Activated B cell treated with CpG ODN at 0.5 μM for 24 hours (primary cell): ENCODE results near the gene RAB9A. TPM values are rescaled to one million over a fixed set of nuclear protein-coding genes. Genes with fewer than 3 reads are reported as not detected.

Experiments used
- ATAC-seq: fragments of 200-7000 bp; cut with Tn5 transposase; one replicate; pipeline ENCODE4 v1.10.0; 2021; ENCODE audit warnings: low read depth, mild to moderate bottlenecking, moderate library complexity
- CTCF ChIA-PET: fragments of 350-600 bp; sonication (Branson Sonifier 250); formaldehyde crosslinking; loops from one replicate; lab custom pipeline; 2021; ENCODE audit warnings: antibody characterized with exemption; lab: Charles Lee
- POLR2A ChIA-PET: fragments of 350-600 bp; sonication (Branson Sonifier 250); formaldehyde crosslinking; loops from one replicate; lab custom pipeline; 2021; ENCODE audit warnings: antibody characterized with exemption; lab: Charles Lee
- DNase-seq: peaks from one replicate; pipeline ENCODE4 v3.0.0; 2022
- H3K27ac Mint-ChIP-seq: one replicate; pipeline ENCODE4 v1.8.0; 2020; ENCODE audit warnings: mixed read lengths
- H3K27me3 Mint-ChIP-seq: one replicate; pipeline ENCODE4 v1.8.0; 2021; ENCODE audit warnings: mixed read lengths
- H3K36me3 Mint-ChIP-seq: one replicate; pipeline ENCODE4 v1.8.0; 2021; ENCODE audit warnings: low read depth, mixed read lengths
- H3K4me1 Mint-ChIP-seq: one replicate; pipeline ENCODE4 v1.8.0; 2021; ENCODE audit warnings: mixed read lengths
- H3K4me3 Mint-ChIP-seq: one replicate; pipeline ENCODE4 v1.8.0; 2020; ENCODE audit warnings: mild to moderate bottlenecking, mixed read lengths
- H3K9me3 Mint-ChIP-seq: one replicate; pipeline ENCODE4 v1.8.0; 2020; ENCODE audit warnings: mixed read lengths
- CTCF ChIP-seq: fragments of 200-600 bp; IDR thresholded peaks from one replicate; pipeline ENCODE4 v1.8.0; 2022; ENCODE audit warnings: antibody characterized with exemption, mild to moderate bottlenecking
- intact Hi-C: fragments of 100-400 bp; cut with micrococcal nuclease; formaldehyde crosslinking; loops from one replicate; pipeline ENCODE4 v1.15.1; 2024
- total RNA-seq: library from RNA; stranded (reverse); gene quantifications from 2 replicates; pipeline ENCODE4 v1.2.3, GENCODE V29; 2022

The RAB9A gene
- total RNA-seq, 1 donor from 2014 or later = 27.7 TPM

DNA sequence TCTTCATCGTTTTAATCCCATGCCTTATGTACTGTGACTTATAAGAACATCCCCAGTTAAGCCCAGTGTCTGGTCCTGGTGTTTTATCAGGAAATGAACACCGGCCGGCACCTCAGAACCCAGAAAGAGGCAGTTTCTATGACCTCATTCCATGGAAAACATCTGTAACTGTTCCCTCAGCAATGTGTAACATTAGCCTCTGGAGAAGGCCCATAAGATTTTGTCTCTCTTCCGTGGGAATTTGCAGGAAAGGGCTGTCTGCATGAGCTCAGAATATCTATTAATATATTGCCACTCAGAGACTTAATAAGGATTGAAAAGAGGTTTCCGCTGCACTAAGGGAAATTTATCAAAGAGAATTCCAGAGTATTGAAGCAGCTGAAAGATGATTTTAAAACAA, 39.1 kb upstream of the RAB9A start:
- no peak overlapping the region for H3K4me3 Mint-ChIP-seq
- H3K9me3 Mint-ChIP-seq = no peaks in the 10 kb centered on the region
- peaks cover 1% of the 10 kb centered on the region for H3K36me3 Mint-ChIP-seq
- intact Hi-C loops = loop anchor here (5.0 to 10.0 kb wide), 5 partner anchors 158 to 858 kb away; partner anchors contain the start of gene PRPS2
- no peaks in the 10 kb centered on the region for H3K27me3 Mint-ChIP-seq
- DNase-seq = no peak
- no peak overlapping the region for H3K27ac Mint-ChIP-seq
- no peak for TF ChIP-seq CTCF
- peaks cover 10% of the 10 kb centered on the region for H3K4me1 Mint-ChIP-seq
- ChIA-PET POLR2A (no interaction called here), CTCF (no interaction called here)
- ATAC-seq = no peak

DNA sequence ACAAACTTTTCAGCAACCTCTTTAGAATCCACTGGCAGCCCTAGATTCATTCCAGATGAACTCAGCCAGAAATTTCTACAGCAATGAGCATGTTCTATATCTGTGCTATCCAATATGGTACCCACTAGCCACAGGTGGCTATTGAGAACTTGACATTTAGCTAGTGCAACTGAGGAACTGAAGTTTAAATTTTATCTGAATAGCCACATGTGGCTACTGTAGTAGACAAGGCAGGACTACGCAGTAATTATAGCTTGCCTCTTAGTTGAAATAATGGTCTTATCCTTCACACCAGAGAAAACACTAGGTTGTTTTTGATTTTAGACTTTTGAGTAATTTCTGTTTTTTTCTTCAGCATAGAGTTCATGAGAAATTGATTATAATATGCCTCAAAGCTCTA, 38.6 kb upstream of the RAB9A start:
- no peak for DNase-seq
- intact Hi-C loops = loop anchor here (5.0 kb wide), 2 partner anchors 558 to 858 kb away; partner anchors contain the start of gene PRPS2
- Mint-ChIP-seq H3K36me3 (peaks cover 4% of the 10 kb centered on the region), H3K27me3 (no peaks in the 10 kb centered on the region), H3K27ac (no peak overlapping the region), H3K9me3 (no peaks in the 10 kb centered on the region), H3K4me1 (peaks cover 14% of the 10 kb centered on the region), H3K4me3 (no peak overlapping the region)
- ChIA-PET CTCF (no interaction called here), POLR2A (no interaction called here)
- no peak for TF ChIP-seq CTCF
- ATAC-seq = no peak

GRCh38 chrX:13651150-13651549, 37.8 kb upstream of the RAB9A start:
- Mint-ChIP-seq H3K9me3 (no peaks in the 10 kb centered on the region), H3K27me3 (no peaks in the 10 kb centered on the region), H3K4me1 (peaks cover 13% of the 10 kb centered on the region), H3K4me3 (no peak overlapping the region), H3K36me3 (peaks cover 8% of the 10 kb centered on the region), H3K27ac (no peak overlapping the region)
- DNase-seq (no peak), ATAC-seq (no peak)
- no peak for TF ChIP-seq CTCF
- intact Hi-C loops = loop anchor here (5.0 kb wide), 2 partner anchors 559 to 859 kb away; partner anchors contain the start of gene PRPS2
- POLR2A ChIA-PET = no interaction called here
- CTCF ChIA-PET = no interaction called here

DNA sequence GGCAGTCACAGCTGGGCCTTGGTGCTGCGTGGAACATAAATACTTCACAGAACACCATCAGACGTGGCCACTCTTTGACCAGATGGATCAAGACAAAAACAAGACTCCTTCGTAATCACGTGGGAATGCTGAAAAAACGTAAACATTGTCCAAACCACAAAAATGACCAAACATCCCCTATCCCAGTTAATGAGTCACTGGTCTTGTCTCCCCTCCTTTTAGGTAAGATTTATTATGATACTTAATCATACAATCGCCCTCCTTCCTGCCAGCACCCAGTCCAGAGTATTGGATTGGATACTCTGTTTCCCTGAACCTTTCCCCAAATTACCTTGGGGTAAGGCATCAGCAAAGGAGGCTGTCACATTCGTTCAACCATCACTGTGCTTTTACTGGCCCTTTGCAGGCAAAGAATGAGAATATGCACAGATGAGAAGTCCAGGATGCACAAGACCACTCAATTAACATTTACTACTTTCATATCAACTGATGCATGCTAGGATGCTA, 36.6 kb upstream of the RAB9A start:
- CTCF ChIA-PET = interaction anchor here (1.4 kb wide), 1 partner anchor 82 kb away, joined by 4 read pairs; the partner anchor contains the start of genes OFD1 and TRAPPC2
- Mint-ChIP-seq H3K36me3 (peaks cover 14% of the 10 kb centered on the region), H3K27me3 (no peaks in the 10 kb centered on the region), H3K4me3 (peak overlapping the region; percentile 91), H3K27ac (peak overlapping the region; percentile 91), H3K4me1 (peaks cover 13% of the 10 kb centered on the region), H3K9me3 (no peaks in the 10 kb centered on the region)
- DNase-seq (no peak), ATAC-seq (no peak)
- no peak for TF ChIP-seq CTCF
- intact Hi-C loops = loop anchor here (2.0 to 5.0 kb wide), 4 partner anchors 146 to 1682 kb away; partner anchors contain the start of genes PIGA and PRPS2
- POLR2A ChIA-PET = interaction anchor here (0.6 to 2.0 kb wide), 8 partner anchors 37 to 679 kb away, joined by 3 to 12 read pairs (median 4); partner anchors contain the start of genes GEMIN8, OFD1, RAB9A and TRAPPC2
